ENCODE data around the gene RPS6KA6.

DNA sequence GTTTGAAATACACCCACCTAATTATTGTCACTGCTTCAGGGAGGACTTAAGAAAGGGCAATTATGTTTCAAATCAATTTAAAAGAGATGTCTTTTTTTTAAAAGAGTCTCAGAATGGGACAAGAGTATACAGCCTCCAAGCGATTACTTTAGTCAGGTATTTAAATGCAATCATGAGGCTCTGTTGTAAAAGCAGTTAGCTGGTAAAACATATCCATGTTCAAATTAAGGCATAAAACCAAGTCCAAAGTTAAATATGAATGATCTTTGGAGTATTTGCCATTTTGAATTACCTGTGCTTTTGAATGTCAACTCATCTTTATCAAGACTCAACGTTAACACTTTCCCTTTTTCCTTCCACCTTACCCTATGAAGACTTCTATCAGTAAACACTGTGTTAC, 13.7 kb downstream of the RPS6KA6 start:
- TF ChIP-seq, protein P1, sequence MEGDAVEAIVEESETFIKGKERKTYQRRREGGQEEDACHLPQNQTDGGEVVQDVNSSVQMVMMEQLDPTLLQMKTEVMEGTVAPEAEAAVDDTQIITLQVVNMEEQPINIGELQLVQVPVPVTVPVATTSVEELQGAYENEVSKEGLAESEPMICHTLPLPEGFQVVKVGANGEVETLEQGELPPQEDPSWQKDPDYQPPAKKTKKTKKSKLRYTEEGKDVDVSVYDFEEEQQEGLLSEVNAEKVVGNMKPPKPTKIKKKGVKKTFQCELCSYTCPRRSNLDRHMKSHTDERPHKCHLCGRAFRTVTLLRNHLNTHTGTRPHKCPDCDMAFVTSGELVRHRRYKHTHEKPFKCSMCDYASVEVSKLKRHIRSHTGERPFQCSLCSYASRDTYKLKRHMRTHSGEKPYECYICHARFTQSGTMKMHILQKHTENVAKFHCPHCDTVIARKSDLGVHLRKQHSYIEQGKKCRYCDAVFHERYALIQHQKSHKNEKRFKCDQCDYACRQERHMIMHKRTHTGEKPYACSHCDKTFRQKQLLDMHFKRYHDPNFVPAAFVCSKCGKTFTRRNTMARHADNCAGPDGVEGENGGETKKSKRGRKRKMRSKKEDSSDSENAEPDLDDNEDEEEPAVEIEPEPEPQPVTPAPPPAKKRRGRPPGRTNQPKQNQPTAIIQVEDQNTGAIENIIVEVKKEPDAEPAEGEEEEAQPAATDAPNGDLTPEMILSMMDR (IDR thresholded peaks at IDR 0.05): no peak
- TF ChIP-seq POLR2A (IDR thresholded peaks at IDR 0.05): no peak

Data from transverse colon (tissue), 3 donors.